Mesenteric fat pad (tissue), 1 donor: ENCODE measurements around the gene GPRIN2. TPM values are rescaled to one million over a fixed set of nuclear protein-coding genes. Genes with fewer than 3 reads are reported as not detected.
"Not testable (repeated sequence)": the region's sequence is repeated elsewhere in the genome, so short reads cannot be mapped to it uniquely, and the experiment has no call there.

Experiments
- DNase-seq: peaks from one replicate; pipeline ENCODE4 v3.0.0-alpha.2; 2020; ENCODE audit warnings: low spot score
- long read RNA-seq: library from polyadenylated mRNA; unstranded; transcript quantifications from one replicate; pipeline ENCODE4 v2.0.0, GENCODE V29; 2020
- total RNA-seq: library from RNA; stranded (reverse); fragmentation: NEBNext Ultra II Directional; extraction: Animal tissue kit (Norgen Biotek cat#: 25700); gene quantifications from one replicate; pipeline ENCODE4 v1.2.1, GENCODE V29; 2021
- donor health status: DM: yes; HTN: yes; CAD: no.

The GPRIN2 gene
- not detected for total RNA-seq
- long read RNA-seq, result 0 reads

DNA sequence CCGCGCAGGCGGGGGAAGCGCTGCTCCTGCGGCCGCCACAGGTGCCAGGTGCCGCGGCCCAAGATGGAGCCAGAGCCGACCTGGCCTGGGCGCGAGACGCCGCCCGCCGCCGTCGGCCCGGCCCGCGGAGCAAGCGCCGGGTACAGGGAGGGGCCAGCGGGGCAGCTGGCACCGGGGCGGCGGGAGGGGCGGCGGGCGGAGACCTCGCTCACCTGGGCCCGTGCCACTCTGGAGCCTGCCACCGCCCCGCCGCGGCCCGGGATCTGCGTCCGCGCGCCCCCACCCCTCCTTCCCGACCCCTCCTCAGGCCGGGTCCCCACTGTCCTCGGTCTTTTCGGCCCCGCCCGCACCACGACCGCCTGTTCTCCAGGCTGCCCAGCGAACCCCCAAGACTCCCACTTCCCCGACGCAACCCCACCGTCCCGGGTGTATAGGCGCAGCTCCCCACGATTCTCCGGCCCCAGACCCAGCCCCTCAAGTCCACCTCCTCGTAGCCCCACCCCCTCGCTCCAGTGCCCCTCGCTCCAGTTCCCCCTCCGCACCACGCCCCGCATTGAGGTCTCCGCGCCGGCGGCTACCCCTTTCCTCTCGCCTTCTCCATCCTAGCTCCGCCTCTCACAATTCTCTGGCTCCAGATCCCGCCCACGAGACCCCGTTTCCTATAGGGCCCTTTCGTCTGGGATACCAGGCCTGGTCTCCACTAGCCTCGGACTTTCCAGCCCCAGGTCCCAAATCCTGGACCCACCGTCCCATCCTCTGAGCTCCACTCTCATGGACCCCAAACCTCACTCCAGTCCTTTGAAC is at the start of gene GPRIN2:
Gene GPRIN2 (minus strand): TSS at position 144 of the 804 bp plus-strand sequence. CDS start 5,922 bp downstream, outside the sequence.
- DNase-seq, result peak; percentile 91

DNA sequence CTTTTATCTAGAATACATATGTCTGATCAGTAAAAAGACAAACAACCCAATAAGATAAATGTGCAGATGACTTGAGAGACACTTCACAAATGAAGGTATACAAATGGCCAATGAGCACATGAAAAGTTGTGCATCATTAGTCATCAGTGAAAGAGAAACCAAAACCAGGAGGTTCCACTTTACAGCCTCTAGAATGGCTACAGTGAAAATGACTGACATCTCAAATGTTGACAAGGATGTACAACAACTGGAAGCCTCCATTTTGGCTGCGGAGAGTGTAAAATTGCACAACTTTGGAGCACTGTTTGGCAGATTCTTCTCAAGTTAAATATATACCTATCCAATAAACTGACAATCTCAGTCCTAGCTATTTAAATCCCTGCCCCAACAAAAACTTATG is 44.1 kb upstream of the GPRIN2 start:
- not testable (repeated sequence) for DNase-seq

DNA sequence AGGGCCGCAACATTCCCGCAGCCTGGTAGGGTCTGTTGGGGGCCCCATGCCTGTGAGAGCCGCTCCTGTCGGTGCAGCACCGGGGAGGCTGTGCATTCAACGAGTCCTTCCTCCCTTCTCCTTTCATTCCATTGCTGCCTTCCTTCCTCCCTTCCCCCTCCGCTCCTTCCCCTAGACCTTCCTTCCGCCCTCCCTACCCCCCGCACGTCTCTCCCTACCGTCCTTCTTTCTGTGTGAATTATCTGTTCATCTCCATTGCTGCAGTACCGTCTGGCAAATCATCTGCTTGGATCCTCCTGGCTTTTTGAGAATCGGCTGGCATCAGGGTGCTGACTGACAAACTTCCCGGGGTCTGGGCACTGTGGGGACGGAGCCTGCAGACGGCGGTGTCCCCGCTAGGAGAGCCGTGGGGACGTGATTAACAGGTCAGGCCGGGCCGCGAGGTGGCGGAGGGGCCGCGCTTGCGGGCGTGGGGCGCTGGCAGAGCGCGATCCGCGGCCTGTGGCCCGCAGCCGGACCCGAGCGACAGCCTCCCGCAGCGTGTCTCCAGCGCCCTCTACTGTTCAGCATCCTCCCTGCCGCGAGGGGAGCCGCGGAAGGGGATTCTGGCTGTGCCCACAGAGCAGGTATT is 41.3 kb upstream of the GPRIN2 start:
- peak; percentile 77 for DNase-seq

DNA sequence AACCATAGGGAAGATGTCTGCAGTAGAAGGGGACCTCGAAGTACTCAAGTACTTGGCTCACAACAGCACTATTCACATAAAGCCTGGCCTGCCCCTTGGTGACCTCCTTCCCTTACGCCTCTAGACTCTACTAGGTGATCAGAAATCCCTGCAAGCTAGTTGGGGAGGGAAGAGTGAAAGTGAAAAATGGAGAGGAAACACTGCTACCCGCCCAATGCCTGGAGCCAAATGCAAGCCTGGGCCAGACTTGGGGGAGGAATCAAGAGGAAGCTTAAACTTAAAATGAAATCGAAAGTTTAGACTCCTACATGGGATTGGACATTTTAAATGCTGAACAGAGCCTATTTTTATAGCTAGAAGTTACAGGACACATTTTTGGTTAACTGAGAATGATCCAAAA is 40.1 kb upstream of the GPRIN2 start:
- DNase-seq, result not testable (repeated sequence)

DNA sequence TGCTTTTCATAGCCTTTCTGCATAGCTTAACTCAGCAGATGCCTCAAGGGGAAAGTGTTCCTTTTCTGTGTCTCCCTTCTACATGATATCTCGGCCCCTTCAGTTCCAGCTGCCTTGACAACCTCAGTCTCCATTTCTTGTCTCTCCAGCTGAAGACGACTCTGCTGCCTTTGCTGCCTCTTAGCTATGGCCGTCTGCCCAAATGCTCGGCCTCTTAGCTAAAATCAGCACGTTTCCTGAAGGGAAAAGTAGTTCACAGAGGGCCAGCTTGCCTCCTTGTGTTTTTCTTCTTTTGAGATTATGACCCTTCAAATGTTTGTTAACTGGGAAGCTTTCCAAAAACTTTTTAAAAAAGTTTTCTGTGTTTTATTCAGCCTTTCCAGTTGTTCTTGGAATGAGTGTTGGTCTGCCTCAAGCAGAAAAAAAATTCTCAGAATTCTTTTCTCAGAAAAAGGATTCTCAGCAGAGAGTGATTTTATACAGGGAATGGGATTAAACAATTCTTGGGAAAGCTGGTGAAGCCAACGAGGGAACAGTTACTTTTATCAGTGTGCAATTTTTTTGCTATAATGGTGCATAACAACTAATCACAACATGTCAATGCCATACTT is 38.1 kb upstream of the GPRIN2 start:
- DNase-seq, result not testable (repeated sequence)

DNA sequence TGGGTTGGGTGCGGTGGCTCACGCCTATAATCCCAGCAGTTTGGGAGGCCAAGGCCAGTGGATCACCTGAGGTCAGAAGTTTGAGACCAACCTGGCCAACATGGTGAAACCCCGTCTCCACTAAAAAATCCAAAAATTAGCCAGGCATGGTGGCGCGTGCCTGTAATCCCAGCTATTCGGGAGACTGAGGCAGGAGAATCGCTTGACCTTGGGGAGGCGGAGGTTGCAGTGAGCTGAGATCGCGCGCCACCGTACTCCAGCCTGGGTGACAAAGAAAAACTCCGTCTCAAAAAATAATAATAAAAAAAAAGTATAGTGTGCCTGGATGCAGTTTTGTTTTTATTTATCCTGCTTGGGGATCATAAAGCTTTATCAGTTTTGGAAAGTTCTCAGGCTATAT is 36.8 kb upstream of the GPRIN2 start:
- peak; percentile 77 for DNase-seq

DNA sequence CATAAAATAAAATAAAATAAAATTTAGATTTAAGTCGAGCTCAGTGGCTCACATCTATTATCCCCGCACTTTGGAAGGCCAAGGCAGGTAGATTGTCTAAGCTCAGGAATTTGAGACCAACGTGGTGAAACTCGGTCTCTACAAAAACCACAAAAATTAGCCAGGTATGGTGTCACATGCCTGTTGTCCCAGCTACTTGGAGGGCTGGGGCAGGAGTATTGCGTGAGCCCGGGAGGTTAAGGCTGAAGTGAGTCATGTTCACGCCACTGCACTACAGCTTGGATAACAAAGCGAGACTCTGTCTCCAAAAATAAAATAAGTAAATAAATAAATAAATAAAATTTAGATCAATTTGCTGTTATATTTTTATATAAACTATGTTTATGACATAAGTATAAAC is 34.6 kb upstream of the GPRIN2 start:
- DNase-seq, result not testable (repeated sequence)

DNA sequence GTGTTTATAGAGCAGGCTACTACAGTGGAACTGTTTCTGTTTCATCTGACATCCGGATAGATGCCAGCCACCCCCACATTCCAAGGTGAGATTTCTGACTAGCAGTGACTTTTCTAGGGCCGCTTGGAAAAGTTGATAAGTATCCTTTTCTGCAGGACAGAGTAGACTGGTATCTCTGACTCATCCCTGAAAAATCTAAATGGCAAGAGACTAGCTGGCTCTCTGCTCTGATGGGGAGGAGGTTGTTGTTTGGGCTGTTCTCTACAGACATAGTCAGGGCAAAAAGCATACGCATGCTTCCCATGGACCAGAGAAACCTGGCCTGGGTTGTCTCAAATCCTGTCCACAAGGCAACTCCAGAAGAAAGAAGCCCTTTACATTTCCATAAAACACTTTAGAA is 33.1 kb upstream of the GPRIN2 start:
- DNase-seq, result not testable (repeated sequence)

DNA sequence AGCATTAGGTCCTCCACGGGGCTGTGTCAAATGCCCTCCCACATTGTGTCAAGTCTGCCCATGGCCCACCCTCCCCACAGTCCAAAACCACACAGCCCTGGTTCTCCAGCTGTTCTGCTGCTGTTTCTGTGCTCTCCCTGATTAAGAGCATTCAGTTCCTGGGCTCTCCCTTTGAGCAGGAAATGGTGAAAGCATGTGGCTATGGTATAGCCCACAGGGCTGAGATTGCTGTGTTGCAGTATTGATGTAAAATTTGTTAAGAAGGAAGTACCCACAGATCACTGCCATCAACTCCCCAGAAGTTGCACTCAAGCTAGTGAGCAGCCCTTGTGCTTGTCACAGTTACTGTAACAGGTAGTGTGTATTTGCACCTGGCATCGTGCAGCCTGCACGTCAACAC is 31.8 kb upstream of the GPRIN2 start:
- DNase-seq, result not testable (repeated sequence)

DNA sequence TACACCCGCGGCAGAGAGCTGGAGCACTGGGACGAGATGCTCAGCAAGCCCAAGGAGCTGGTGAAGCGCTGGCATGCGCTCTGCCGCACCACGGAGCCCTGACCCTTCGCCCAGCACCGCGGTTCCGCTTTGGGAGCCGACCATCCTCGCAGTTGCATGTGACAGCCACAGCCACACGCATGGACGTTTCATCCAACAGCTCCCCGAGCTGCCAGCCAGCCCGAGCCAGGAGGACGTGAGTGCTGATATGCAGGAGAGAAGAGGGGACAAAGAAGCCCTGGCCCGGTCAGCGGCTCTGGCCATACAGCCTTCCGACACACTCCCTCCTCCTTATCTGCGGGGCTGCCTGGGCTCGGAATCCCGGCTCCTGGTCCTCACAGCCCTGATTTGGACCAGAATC is 31.1 kb upstream of the GPRIN2 start:
- not testable (repeated sequence) for DNase-seq

DNA sequence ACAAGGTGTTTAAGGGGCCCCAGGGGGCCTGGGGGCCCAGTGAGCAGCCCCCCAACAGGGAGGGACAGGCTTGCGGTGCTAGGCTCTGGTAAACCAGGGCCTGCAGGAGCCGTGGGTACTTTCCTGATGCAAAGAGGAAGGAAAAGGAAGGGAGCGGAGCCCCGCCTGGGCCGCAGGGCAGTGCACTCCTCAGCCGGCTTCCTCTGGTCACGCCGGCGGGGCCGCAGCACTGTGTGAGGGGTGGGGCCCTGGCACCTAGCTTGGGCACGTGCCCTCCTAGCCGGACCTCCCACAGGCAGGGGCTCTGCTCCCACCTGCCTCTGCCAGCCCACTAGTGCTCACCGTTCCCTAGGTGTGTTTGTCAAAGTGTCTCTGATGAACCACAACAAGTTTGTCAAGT is 28.8 kb upstream of the GPRIN2 start:
- not testable (repeated sequence) for DNase-seq

DNA sequence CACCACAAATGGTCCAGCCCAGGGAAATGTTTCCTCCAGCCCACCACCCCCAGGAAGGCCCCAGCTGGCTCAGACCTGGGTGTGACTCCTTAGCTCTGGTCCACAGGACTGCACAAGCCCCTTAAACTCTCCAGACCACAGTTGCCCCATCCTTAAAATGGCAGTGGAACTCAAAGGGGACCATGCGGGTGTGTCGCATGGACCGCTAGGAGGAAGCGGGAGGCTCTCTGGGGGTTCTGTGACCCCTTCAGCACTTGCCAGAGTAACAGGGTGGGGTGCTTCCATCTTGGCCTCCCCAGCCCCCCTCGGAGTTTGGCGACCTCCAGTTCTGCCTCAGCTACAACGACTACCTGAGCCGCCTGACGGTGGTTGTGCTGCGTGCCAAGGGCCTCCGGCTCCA is 27.7 kb upstream of the GPRIN2 start:
- not testable (repeated sequence) for DNase-seq

DNA sequence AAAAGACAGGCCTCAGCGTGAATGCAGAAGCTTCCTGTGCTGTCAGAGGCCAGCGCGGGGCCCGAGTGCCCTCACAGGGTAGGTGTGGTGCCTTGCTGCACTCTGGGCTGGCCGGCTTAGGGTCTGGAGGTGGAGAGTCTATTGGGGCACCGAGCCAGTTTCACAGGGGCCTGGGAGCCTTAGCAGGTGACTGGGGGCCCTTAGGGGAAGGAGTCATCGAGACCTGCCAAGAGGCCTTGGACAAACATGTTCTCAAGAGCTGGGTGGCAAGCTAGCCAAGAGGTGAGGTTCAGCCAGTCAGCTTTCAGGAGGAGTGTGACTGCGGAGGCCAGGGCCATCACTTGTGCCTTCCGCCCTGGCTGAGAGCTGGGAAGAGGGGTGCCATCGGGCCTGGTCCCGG is 26.1 kb upstream of the GPRIN2 start:
- DNase-seq, result not testable (repeated sequence)

DNA sequence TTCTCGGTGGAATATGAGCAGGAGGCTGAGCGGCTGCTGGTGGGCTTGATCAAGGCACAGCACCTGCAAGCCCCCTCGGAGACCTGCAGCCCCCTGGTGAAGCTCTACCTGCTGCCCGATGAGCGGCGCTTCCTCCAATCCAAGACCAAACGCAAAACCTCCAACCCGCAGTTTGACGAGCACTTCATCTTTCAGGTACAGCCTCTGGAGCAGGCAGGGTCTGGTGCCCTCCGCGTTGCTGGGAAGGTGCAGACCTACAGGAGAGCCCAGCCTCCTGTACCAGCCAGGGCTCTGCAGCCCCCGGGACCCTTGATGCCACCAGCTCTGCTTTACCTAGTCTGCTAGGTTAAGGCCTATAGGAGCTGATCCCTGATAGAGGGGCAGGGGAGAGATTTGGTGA is 25.5 kb upstream of the GPRIN2 start:
- not testable (repeated sequence) for DNase-seq

DNA sequence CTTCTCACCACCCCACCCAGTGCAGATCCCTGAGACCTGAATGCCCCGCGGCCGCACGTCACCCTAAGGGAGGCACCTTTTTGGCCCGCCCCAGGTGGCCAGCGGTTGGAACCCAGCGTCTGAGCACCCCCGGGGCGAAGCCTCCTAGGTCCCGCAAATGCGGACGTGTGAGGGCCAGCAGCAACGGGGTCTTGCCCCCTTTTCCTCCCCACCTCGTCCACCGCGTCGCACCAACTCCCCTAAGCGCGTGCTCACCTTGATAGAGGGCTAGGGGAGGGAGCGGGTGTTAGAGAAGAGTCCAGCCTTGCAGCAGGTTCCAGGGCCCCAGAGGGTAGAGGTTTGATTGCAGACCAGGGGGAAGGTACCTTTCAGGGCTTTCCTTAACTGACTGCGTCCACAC is 22.9 kb upstream of the GPRIN2 start:
- not testable (repeated sequence) for DNase-seq

DNA sequence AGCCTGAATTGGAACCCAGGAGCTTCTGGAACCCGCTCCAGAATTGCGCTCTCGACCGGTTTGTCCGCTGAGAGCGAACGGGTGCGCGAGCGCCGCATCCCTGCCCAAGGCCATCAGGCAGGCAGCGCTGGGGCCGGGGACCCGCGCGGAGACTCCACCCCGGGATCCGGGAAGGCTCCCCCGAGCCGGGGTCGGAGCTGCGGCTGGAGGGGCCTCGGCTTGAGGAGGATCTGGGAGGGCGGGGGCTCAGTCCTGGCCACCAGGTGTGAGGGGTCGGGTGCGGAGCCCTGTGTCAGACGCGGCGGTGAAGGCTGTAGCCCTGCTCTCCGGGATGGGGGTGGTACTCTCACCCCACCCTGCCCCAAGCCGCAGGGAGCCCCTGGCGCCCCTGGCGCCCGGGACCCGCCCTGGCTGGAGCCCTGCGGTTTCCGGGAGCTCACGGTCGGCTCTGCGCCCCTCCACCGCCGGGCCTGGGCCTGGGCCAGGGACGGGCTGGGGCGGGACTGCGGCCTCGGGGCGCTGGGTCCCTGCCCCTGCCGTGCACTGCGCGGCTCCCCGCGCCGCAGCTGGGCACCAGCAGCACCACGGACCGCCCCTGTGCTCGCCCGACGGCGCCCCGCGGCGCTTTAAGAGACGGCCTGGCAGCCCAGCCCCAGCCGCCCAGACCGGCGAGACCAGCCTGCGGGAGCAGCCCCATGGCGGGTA is 22.2 kb upstream of the GPRIN2 start, which contains the start of gene SYT15:
Gene SYT15 (plus strand): TSS at position 655 of the 705 bp plus-strand sequence. CDS start 41 bp downstream, at position 696.
- not testable (repeated sequence) for DNase-seq

DNA sequence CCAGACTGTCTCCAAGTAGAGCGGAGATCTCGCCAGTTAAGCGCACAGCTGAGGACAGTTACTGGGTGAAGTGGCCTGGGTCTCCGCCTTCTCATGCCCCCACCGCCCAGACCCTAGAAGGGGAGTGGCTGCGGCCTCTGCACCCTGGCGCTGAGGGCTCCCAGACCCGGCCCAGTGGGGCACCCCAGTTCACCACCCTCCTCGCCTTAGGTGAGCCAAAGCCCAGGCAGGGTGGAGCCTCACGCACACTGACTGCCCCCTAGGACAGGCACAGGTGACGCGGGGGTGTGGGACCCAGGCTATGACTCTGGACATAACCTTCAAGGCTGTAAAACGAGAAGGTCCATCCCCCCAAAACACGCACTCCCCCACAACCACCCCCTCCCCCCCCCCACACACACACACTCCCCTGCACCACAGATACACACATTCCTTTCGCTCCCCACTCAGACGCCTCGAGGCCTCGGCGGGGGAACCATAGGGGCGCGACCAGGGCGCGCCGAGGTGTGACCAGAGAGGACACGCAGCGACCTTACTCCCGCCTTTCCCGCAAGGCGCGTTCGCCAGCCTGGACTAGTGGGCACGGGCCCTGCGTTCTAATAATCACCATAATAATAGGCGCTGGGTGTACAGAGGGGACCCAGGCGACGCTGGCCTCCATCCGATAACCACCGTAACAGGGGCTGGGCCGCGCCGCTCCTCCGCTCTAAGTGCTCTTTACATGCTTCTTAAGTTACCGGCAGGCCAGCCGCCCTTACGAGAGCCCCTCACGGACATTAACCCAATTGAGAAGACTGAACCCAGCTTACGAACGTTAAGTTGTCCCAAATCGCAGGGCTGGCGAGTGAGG is 21.4 kb upstream of the GPRIN2 start:
- DNase-seq, result not testable (repeated sequence)

DNA sequence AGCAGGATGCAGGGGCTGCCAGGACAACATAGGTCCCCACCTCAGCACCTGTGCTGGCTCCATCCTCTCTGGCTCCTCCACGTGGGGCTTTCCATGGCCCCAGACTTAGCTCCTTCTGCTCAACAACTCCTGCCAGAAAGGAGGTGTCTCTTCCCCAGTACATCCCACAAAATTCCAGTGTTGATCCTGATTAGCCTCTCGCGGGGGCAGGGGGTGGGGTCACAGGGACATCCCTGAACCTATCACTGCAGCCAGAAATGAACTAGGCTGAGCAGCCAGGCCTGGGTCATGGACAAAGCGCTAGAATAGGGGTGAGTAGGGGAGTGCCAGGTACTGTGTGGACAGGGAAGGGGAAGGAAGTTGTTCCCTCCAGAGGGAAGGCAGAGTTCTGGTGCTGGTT is 17.4 kb upstream of the GPRIN2 start:
- not testable (repeated sequence) for DNase-seq

DNA sequence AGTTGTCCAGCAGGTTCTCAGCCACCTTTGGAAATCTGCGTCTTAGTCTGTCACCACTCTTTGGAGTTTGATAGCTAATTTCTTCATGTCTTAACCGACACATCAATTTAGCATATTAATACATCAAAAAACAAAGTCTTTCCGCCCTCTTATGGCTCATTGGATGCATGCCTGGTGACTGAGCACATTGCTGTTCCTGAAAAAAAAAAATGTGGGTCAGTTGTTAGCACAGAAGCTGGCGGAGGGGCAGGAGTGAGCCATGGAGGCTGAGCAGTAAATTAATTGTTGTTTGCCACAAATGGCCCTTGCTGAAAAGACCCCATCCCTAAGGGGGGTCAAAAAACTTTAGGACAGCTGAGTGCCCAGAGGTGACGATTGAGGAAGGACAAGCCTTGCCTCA is 16.9 kb upstream of the GPRIN2 start:
- DNase-seq, result not testable (repeated sequence)

DNA sequence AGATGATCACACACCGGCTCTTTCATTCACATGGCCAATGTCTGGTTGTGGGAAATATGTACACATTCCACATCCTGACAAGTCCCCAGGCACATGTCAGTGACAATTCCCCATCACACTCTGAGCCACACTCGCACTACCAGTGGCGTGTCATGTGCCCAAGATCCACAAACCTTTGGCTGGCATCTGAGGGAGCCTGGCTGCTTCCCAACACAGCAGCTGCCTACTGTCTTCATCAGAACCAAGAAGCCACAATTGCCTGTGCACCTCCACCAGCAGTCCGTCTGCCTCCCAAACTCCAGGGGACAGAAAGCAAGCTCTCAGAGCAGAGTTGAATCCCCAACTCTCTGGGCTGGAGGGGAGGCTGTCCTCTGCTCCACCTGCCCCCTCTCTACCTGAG is 16.3 kb upstream of the GPRIN2 start:
- DNase-seq, result not testable (repeated sequence)
